GM12874 (cell line): ENCODE results near the gene SNX25.

ENCODE experiments used
- CTCF ChIP-seq: IDR thresholded peaks from 2 replicates; pipeline ENCODE4 v1.5.1; 2011; ENCODE audit warnings: low read depth, mild to moderate bottlenecking, control low read depth, low read length, moderate library complexity; ENCODE audit not compliant: insufficient read depth

SNX25 gene

GRCh38 chr4:185211035-185211434, 1.6 kb downstream of the SNX25 start:
- no peak for TF ChIP-seq CTCF

- TF ChIP-seq CTCF, result no peak
These were observed 2.2 kb downstream of the SNX25 start for GRCh38 chr4:185211641-185212040.

DNA sequence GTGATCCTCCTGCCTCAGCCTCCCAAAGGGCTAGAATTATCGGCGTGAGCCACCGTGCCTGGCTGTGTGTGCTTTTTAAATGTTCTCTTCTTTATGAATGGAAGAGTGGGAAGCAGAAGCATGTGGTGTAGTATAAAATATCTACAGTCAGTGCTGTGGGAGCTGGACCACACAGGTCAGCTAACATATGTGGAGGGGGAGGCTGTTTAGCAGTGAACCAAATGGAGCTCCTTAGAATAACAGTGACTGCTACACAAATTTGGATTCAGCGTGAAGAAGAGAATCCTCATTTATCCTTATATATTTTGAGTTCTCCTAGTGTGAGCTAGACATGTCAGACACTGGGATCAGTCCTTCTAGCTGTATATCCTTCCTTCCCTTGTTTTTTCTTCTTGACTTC, 3.2 kb downstream of the SNX25 start:
- no peak for TF ChIP-seq CTCF

DNA sequence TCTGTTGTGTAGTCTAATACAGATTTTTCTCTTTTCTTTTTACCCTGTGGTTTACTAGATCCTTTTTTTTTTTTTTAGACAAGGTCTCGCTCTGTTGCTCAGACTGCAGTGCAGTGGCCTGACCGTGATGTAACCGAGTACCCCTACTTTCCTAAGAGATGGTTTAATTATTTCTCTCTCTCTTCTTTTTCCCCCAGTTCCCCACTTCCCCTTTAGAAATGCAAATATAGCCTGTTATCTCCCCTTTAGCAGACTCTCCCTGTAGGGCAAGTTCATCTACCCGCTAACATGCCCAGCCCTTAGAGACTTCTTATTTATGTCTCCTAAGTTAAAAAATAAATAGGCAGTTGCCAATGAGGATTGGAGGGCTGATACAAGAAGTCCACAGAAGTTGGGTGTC, 4.5 kb downstream of the SNX25 start:
- TF ChIP-seq CTCF, result no peak

GRCh38 chr4:185215261-185215660, 5.9 kb downstream of the SNX25 start:
- TF ChIP-seq CTCF, result no peak

GRCh38 chr4:185217408-185217975, 8.1 kb downstream of the SNX25 start:
- no peak for TF ChIP-seq CTCF

- no peak for TF ChIP-seq CTCF
These were observed 8.9 kb downstream of the SNX25 start for GRCh38 chr4:185218312-185218711.
